Gastroesophageal sphincter (tissue), 2 donors: ENCODE measurements around the gene ARHGEF9.

Experiments
- EP300 ChIP-seq: sonication (generic); formaldehyde crosslinking; IDR thresholded peaks from one replicate; pipeline ENCODE4 v1.6.1; 2017; ENCODE audit warnings: antibody characterized with exemption, mild to moderate bottlenecking
- POLR2A ChIP-seq, 2 donors: fragments of 450-650 bp; IDR thresholded peaks; one replicate each; pipeline ENCODE4 v1.6.1; 2017; ENCODE audit warnings: antibody characterized with exemption in 2 of 2, mild to moderate bottlenecking in 2 of 2, moderate library complexity in 1 of 2
- POLR2AphosphoS5 ChIP-seq: sonication (generic); formaldehyde crosslinking; IDR thresholded peaks from one replicate; pipeline ENCODE4 v1.6.1; 2017; ENCODE audit warnings: antibody characterized with exemption

DNA sequence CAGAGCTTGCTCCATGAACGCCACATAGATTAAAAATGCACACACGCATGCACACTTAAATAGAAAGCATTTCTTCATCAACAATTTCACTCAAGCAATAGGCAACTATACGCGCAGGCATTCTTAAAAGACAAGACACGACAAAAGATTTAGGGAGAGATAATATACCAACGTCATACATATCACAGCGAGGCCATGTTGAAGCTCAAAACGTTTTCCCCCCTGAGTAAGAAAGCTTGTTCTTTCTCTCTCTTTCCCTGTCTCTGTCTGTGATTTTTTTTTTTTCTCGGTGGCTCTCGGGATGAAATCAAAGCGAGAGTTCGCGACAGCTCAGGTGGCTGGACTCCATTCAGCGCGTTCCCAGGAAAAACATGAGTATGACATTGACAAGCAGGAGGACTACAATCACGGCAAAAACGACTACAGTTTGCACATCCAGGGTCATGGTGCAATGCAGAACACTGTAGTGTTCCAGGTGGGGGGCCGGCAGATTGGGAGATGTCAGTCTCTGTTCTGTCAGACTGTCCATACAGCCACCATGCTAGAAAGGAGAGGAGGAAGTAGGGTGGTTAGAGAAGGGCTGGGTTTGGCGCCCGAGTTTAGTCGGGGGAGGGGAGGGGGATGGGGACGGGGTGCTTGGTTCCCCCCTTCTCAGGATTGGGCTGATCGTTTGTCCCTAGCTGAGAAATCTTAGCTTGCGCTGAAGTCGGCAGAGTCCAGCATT, 30.7 kb downstream of the ARHGEF9 start:
- no peak for TF ChIP-seq EP300
- no peak for TF ChIP-seq POLR2A (IDR thresholded peaks at IDR 0.05)
- TF ChIP-seq POLR2AphosphoS5, result no peak
